ENCODE results near the gene RARB. TPM values are rescaled to one million over a fixed set of nuclear protein-coding genes. Genes with fewer than 3 reads are reported as not detected.

The RARB gene
- polyA plus RNA-seq, 10 donors, result 11.4 to 19.1 (median 14.9) TPM

DNA sequence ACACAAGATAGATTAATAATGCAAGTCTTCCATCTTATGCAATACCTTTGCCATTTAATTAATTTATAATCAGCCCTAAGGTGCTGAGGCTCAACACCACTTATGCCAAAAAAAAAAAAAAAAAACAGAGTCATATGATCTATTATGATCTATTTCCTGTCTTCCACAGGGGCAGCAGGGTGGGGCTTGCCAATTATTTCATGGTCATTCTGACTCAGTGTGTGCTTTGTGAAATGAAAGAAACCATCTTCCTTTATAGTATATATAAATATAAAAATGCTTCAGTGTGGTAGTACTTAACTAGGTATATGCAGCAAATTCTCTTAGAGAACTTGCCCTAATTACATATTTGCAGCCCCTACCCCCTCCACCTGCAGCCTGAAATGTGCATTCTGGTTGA is 7.2 kb upstream of the RARB start:
- DNase-seq, result no peak

DNA sequence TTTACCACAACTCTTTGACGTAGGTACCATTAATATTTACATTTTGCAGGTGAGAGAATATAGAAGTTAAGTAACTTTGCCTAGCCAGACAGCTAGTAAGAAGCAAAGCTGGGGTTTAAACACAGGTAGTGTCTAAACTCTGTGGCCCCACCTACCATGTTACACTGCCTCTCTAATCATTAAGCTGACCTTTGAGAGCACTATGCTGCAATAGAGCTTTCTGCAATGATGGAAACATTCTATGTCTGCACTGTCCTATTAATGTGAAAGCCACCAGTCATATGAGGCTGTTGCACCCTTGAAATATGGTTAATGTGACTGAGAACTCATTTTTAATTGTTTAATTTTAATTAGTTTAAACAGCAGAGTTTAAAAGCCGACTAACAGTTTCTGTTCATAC is 6.3 kb upstream of the RARB start:
- DNase-seq, result no peak

DNA sequence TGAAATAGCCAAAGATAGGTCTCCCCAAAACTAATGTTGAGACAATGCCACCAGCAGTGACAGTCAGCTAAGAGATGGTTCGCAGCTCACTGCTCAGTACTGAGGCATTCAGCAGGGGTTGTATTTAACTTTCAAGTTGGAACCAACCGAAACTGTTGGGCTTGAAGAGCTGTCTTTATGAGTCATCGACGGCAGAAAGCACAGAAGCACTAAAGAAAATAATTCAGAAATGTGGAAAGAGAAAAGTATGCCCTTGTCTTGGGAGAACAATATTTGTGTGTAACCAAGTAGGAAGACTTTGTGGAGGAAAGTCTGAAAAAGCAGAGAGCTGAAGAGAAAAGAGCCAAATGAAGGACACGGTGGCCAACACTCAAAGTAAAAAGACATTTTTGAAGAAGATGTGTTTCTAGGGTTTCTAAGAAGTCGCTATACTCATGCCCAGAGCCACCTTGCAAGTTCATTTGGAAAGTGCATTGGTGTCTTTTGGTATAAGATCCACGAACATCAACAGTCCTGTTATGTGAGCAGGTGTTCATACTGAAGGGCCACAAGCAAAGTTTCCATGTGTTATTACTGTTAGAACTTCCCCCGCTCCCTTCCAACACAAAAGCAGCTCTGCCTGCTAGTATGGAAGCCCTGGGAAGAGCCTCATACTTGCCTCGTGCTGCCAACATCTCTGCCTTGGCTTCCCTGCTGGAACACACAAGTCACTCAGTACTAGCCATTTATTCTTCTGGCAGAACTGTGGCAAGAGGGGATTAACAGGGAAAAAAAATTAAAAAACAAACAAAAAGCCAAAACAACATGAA is 4.1 kb upstream of the RARB start:
- peak in 2 of 3 donors; percentile 43 to 70 for DNase-seq

DNA sequence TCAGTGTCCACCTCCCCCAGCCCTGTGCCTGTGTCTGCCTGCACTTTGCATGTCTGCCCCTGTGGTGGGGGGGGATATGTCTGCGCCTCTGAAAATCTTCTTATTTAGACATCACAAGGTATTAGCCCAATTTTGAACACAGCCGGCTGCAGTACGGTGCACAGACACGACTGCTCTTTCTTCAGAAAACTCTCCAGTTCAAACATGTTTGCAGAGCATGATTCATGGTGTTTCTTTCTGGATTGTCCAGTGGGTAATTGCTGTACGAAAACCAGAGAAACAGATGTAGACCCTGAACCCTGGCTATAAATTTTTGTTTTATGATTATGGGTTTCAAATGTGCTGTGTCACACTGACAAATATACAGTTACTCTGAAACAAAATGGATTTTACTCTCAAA is 3.4 kb upstream of the RARB start:
- no peak for DNase-seq

DNA sequence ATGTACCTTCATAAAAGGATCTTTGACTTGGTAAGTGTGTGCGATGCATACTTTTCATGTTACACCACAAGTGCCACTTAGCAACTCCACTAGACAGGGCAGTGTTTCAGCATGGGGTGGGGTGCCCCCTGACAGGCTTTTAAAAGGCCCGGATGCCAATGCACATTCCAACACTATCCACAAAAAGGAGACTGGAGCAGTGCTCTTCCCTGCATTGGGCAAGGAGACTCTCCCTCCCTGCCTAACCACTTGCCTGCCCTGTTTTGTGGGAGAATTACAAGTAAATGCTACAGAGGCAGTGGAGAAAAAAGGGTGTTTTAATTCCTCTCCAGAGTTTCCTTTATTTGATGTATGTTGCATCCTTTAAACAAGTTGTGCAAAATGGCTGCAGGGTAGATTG is 1.7 kb upstream of the RARB start:
- no peak for DNase-seq

- DNase-seq, result no peak
Observed at GRCh38 chr3:25427155-25427554, 908 bp upstream of the RARB start.

DNA sequence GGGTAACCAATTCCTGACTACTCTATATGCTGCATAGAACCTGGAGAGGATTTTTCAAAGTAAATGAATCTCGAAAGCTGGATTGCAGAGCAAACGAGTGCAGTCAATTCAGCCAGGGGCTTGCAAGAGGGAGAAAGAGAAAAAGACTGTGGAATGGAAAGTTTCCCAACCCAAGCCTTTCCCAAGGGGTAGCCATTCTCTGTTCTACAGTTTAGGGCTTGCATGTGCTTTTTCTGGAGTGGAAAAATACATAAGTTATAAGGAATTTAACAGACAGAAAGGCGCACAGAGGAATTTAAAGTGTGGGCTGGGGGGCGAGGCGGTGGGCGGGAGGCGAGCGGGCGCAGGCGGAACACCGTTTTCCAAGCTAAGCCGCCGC is 511 bp upstream of the RARB start:
- peak; percentile 58 to 93 (median 80) for DNase-seq

DNA sequence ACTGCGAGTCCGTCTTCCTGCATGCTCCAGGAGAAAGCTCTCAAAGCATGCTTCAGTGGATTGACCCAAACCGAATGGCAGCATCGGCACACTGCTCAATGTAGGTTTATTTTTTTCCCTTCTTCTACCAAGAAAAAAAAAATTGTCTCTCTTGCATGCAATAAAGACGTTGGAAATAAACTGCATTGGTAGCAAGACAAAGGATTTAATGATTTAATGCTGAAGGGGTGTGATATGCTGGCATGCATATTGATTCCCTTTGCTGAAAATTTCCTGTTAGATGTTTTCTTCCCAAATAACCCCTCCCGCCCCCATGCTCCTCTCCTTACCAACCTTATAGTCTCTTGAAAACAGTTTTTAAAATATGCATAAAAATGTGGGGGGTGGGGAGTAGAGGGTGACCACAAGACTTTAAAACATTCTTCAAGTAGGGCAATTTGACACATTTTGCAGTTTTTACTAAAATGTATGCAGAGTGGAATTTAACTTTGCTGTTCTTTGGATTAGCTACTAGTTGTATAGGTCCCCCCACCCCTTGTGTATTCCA is 799 bp downstream of the RARB start:
- DNase-seq, result no peak

- peak in 1 of 3 donors; percentile 58 for DNase-seq
Observed at GRCh38 chr3:25429361-25430286, 1.6 kb downstream of the RARB start.

- DNase-seq, result peak in 1 of 3 donors; percentile 51
Observed at GRCh38 chr3:25430287-25430934, 2.3 kb downstream of the RARB start.

GRCh38 chr3:25430935-25431770 is 3.1 kb downstream of the RARB start:
- DNase-seq, result peak in 1 of 3 donors; percentile 46

- no peak for DNase-seq
Observed at GRCh38 chr3:25432176-25432720, 4.2 kb downstream of the RARB start.

GRCh38 chr3:25433106-25433505 is 5.0 kb downstream of the RARB start:
- DNase-seq, result no peak

DNA sequence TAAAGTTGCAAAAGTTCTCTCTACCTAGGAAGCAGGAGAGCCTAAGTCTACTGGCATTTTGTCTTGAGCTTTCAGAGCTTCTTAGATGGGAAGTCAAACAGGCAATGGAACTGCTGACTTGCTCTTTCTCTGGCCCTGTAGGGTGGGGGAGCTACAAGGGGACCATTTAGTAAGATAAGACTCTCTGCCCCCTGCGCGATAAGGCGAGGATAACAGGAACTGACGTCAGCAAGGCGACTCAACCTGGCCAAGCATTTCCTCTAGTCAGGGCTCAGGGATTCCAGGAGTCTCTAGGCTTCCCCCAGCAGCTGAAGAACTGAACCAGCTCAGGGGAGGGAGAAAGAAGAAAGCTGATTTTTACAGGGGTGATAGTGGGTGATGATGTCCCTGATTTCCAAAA is 5.8 kb downstream of the RARB start:
- DNase-seq, result peak in 1 of 3 donors; percentile 36

DNA sequence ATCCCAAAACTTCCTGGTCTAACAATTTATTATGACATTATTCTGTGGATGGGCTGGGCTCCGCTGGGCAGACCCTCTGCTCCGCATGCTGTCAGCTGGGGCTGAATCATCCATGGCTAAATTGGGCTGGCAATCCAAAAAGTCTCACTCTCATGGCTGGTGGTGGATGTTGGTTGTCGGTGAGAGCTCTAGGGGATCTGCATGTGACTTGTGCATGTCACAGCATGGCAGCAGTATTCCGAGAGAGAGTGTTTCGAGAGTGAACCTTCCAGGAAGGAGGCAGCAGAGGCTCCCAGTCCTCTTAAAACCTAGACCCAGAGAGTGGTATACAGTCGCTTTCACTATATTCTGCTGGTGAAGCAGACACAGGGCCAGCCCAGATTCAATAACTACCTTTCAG is 9.9 kb downstream of the RARB start:
- no peak for DNase-seq

- DNase-seq, result no peak
Observed at GRCh38 chr3:25438791-25439555, 10.9 kb downstream of the RARB start.

- no peak for DNase-seq
Observed at GRCh38 chr3:25441234-25441856, 13.3 kb downstream of the RARB start.

GRCh38 chr3:25442486-25442885 is 14.4 kb downstream of the RARB start:
- no peak for DNase-seq

DNA sequence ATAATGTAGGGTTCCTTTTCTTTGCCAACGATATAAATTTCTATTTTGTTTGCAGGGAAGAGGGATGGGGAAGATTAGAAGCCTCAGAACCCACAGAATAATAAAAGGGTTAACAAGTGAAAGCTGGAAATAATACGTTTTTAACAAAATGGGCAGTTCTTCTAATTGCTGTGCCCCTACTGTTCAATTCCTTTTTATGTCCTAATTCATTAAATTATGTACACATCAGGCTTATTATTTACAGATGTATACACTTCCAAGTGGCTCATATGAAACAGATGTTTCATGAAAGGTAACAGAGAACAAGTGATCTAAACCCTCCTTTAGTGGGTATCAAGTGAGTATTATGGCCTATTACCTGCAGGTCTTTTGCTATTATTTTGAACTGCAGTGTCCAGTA is 16.2 kb downstream of the RARB start:
- no peak for DNase-seq

DNA sequence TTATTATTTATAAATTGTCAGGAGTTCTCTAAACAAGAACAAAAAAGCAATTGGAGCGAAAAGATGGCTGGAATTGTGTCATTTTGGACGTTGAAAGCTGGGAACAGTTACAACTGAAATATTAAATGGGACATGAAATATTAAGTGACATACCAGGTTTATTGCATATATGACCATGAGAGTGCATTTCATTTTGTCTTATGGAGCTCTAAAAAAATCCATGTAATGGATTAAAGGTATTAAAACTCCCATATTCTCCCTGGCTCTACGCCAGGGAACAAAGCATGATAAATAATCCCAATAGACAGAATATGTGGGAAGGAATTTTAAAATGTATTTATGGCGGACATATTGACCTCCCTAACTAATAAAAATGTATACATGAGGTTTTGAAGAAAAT is 17.7 kb downstream of the RARB start:
- peak in 1 of 3 donors; percentile 56 for DNase-seq

Data from muscle of back (tissue), 11 donors.